Common myeloid progenitor, CD34-positive (primary cell): ENCODE measurements around the gene RAMP1.

Experiments used
- CTCF ChIA-PET: fragments of 350-600 bp; sonication (Branson Sonifier 250); formaldehyde crosslinking; loops from one replicate; lab custom pipeline; 2021; ENCODE audit warnings: antibody characterized with exemption; lab: Charles Lee
- POLR2A ChIA-PET: fragments of 350-600 bp; sonication (Branson Sonifier 250); formaldehyde crosslinking; loops from one replicate; lab custom pipeline; 2021; ENCODE audit warnings: antibody characterized with exemption; lab: Charles Lee
- DNase-seq, 3 donors: peaks; one replicate each; pipeline versions ENCODE4 v3.0.0 to v3.0.0-alpha.2; 2013
- H3K27ac ChIP-seq, 2 experiments: 1 replicate in 1 of 2; 2 replicates in 1 of 2; pipeline ENCODE4 v1.7.0; 2013; ENCODE audit warnings: inconsistent platforms in 2 of 2, low read length in 2 of 2, mild to moderate bottlenecking in 2 of 2, low read depth in 1 of 2, moderate library complexity in 1 of 2; ENCODE audit not compliant: severe bottlenecking in 2 of 2, insufficient read depth in 1 of 2, poor library complexity in 1 of 2
- H3K27me3 ChIP-seq, 5 experiments: replicated peaks in 2 of 5; 1 replicate in 3 of 5; 2 replicates in 2 of 5; pipeline versions ENCODE4 v1.6.1 to v1.7.0; 2013; ENCODE audit warnings: low read length in 4 of 5, mild to moderate bottlenecking in 2 of 5, moderate library complexity in 2 of 5, inconsistent platforms in 1 of 5; ENCODE audit not compliant: insufficient read depth in 5 of 5, control insufficient read depth in 4 of 5
- H3K36me3 ChIP-seq, 4 experiments: 1 replicate in 2 of 4; 2 replicates in 2 of 4; pipeline versions ENCODE4 v1.6.1 to v1.7.0; 2013; ENCODE audit warnings: low read length in 3 of 4, control low read depth in 1 of 4, mild to moderate bottlenecking in 1 of 4; ENCODE audit not compliant: control insufficient read depth in 4 of 4, insufficient read depth in 4 of 4
- H3K4me1 ChIP-seq, 4 experiments: 1 replicate in 3 of 4; 2 replicates in 1 of 4; pipeline versions ENCODE4 v1.6.1 to v1.7.1; 2013; ENCODE audit warnings: low read length in 3 of 4, mild to moderate bottlenecking in 3 of 4, control low read depth in 1 of 4, inconsistent platforms in 1 of 4, moderate library complexity in 1 of 4; ENCODE audit not compliant: control insufficient read depth in 4 of 4, insufficient read depth in 4 of 4; ENCODE audit errors: control extremely low read depth in 1 of 4
- H3K4me3 ChIP-seq, 7 experiments: 1 replicate in 4 of 7; 2 replicates in 3 of 7; pipeline versions ENCODE4 v1.5.1 to v1.7.0; 2013; ENCODE audit warnings: mild to moderate bottlenecking in 7 of 7, low read length in 6 of 7, moderate library complexity in 6 of 7, inconsistent platforms in 2 of 7, low read depth in 2 of 7, control low read depth in 1 of 7; ENCODE audit not compliant: insufficient read depth in 4 of 7, control insufficient read depth in 1 of 7; ENCODE audit errors: extremely low read depth in 1 of 7
- H3K9me3 ChIP-seq, 5 experiments: 1 replicate in 4 of 5; 2 replicates in 1 of 5; pipeline versions ENCODE4 v1.6.1 to v1.7.1; 2013; ENCODE audit warnings: low read length in 4 of 5, mild to moderate bottlenecking in 2 of 5, inconsistent platforms in 1 of 5, low read depth in 1 of 5, moderate library complexity in 1 of 5; ENCODE audit not compliant: control insufficient read depth in 4 of 5, insufficient read depth in 2 of 5; ENCODE audit errors: control extremely low read depth in 1 of 5
- WGBS: methylation state at CpG from one replicate; pipeline ENCODE4 v1.1.5; 2013; ENCODE audit not compliant: insufficient coverage; 5-methylcytosine and 5-hydroxymethylcytosine counted together

The RAMP1 gene

GRCh38 chr2:237879991-237880560, 20.7 kb downstream of the RAMP1 start:
- Histone ChIP-seq H3K4me3 (no peak overlapping the region), H3K27me3 (no peaks in the 10 kb centered on the region), H3K36me3 (peaks cover 0 to 6% (median 3%) of the 10 kb centered on the region in 4 experiments), H3K4me1 (peaks cover 0 to 2% (median 0%) of the 10 kb centered on the region in 4 experiments), H3K27ac (no peak overlapping the region), H3K9me3 (no peaks in the 10 kb centered on the region)
- ChIA-PET POLR2A (no interaction called here), CTCF (no interaction called here)
- 95% methylated on average over 10 of the region's 12 CpGs for WGBS
- no peak for DNase-seq

GRCh38 chr2:237882510-237883481, 23.4 kb downstream of the RAMP1 start:
- no peaks in the 10 kb centered on the region for H3K4me1 ChIP-seq
- 97% methylated on average over 18 of the region's 20 CpGs for WGBS
- ChIA-PET CTCF (interaction anchor here (0.6 kb wide), 2 partner anchors 20 to 182 kb away, joined by 3 read pairs; no protein-coding TSS in a partner anchor), POLR2A (no interaction called here)
- no peaks in the 10 kb centered on the region for H3K27me3 ChIP-seq
- H3K36me3 ChIP-seq = peaks cover 0 to 6% (median 0%) of the 10 kb centered on the region in 4 experiments
- H3K4me3 ChIP-seq = no peak overlapping the region
- H3K27ac ChIP-seq = no peak overlapping the region
- H3K9me3 ChIP-seq = no peaks in the 10 kb centered on the region
- no peak for DNase-seq

GRCh38 chr2:237883951-237884446, 24.6 kb downstream of the RAMP1 start:
- CTCF ChIA-PET = no interaction called here
- WGBS = 93% methylated on average over 3 of the region's 10 CpGs
- H3K9me3 ChIP-seq = no peaks in the 10 kb centered on the region
- H3K27ac ChIP-seq = no peak overlapping the region
- POLR2A ChIA-PET = no interaction called here
- DNase-seq = no peak
- no peaks in the 10 kb centered on the region for H3K4me1 ChIP-seq
- H3K4me3 ChIP-seq = no peak overlapping the region
- peaks cover 0 to 6% (median 0%) of the 10 kb centered on the region in 4 experiments for H3K36me3 ChIP-seq
- no peaks in the 10 kb centered on the region for H3K27me3 ChIP-seq

GRCh38 chr2:237884681-237885080, 25.3 kb downstream of the RAMP1 start:
- Histone ChIP-seq H3K27me3 (no peaks in the 10 kb centered on the region), H3K27ac (no peak overlapping the region), H3K36me3 (peaks cover 0 to 6% (median 0%) of the 10 kb centered on the region in 4 experiments), H3K9me3 (no peaks in the 10 kb centered on the region), H3K4me3 (no peak overlapping the region), H3K4me1 (no peaks in the 10 kb centered on the region)
- CTCF ChIA-PET = no interaction called here
- DNase-seq = no peak
- POLR2A ChIA-PET = no interaction called here
- over 99% methylated on average over 13 of the region's 13 CpGs for WGBS

GRCh38 chr2:237885111-237885930, 25.9 kb downstream of the RAMP1 start:
- ChIA-PET CTCF (interaction anchor here (0.6 kb wide), 1 partner anchor 23 kb away, joined by 3 read pairs; no protein-coding TSS in a partner anchor), POLR2A (no interaction called here)
- H3K36me3 ChIP-seq = peaks cover 0 to 6% (median 0%) of the 10 kb centered on the region in 4 experiments
- no peaks in the 10 kb centered on the region for H3K27me3 ChIP-seq
- H3K4me1 ChIP-seq = no peaks in the 10 kb centered on the region
- H3K27ac ChIP-seq = no peak overlapping the region
- H3K4me3 ChIP-seq = no peak overlapping the region
- WGBS = 96% methylated on average over 26 of the region's 27 CpGs
- no peak for DNase-seq
- no peaks in the 10 kb centered on the region for H3K9me3 ChIP-seq

GRCh38 chr2:237885931-237886684, 26.7 kb downstream of the RAMP1 start:
- WGBS = 97% methylated on average over 18 of the region's 26 CpGs
- ChIA-PET CTCF (no interaction called here), POLR2A (no interaction called here)
- H3K27ac ChIP-seq = no peak overlapping the region
- peaks cover 0 to 4% (median 0%) of the 10 kb centered on the region in 4 experiments for H3K36me3 ChIP-seq
- H3K9me3 ChIP-seq = no peaks in the 10 kb centered on the region
- DNase-seq = no peak
- H3K27me3 ChIP-seq = no peaks in the 10 kb centered on the region
- peaks cover 0 to 5% (median 2%) of the 10 kb centered on the region in 4 experiments for H3K4me1 ChIP-seq
- H3K4me3 ChIP-seq = no peak overlapping the region
